Sigmoid colon (tissue), 7 donors: Measurements from ENCODE around the gene IFT43. TPM values are rescaled to one million over a fixed set of nuclear protein-coding genes. Genes with fewer than 3 reads are reported as not detected.

Source experiments
- DNase-seq: peaks from one replicate; pipeline ENCODE4 v3.0.0-alpha.2; 2019
- H3K27ac ChIP-seq, 4 donors: fragments of 200-600 bp; sonication (generic); one replicate each; pipeline ENCODE4 v1.5.1; 2016 to 2019; ENCODE audit warnings: mild to moderate bottlenecking in 1 of 4
- H3K27me3 ChIP-seq, 3 donors: fragments of 200-600 bp; sonication (generic); one replicate each; pipeline ENCODE4 v1.5.1; 2019; ENCODE audit warnings: mild to moderate bottlenecking in 1 of 3
- H3K36me3 ChIP-seq, 4 donors: fragments of 200-600 bp; sonication (generic); one replicate each; pipeline ENCODE4 v1.5.1; 2016 to 2019
- H3K4me1 ChIP-seq, 4 donors: fragments of 200-600 bp; sonication (generic); one replicate each; pipeline ENCODE4 v1.5.1; 2017 to 2019
- H3K4me3 ChIP-seq, 4 donors: fragments of 200-600 bp; sonication (generic); one replicate each; pipeline ENCODE4 v1.5.1; 2017 to 2019; ENCODE audit warnings: mild to moderate bottlenecking in 2 of 4, moderate library complexity in 1 of 4
- H3K9me3 ChIP-seq, 4 donors: fragments of 200-600 bp in 3 of 4; sonication (generic) in 3 of 4; one replicate each; pipeline versions ENCODE4 v1.5.1 to v1.6.1; 2013 to 2019
- EP300 ChIP-seq, 4 donors: sonication (generic); formaldehyde crosslinking; IDR thresholded peaks; one replicate each; pipeline ENCODE4 v1.6.1; 2017; ENCODE audit warnings: antibody characterized with exemption in 4 of 4
- POLR2A ChIP-seq, 2 donors: fragments of 450-650 bp; IDR thresholded peaks; one replicate each; pipeline ENCODE4 v1.6.1; 2016; ENCODE audit warnings: antibody characterized with exemption in 2 of 2, mild to moderate bottlenecking in 2 of 2, moderate library complexity in 2 of 2
- POLR2AphosphoS5 ChIP-seq, 4 donors: sonication (generic); formaldehyde crosslinking; IDR thresholded peaks; one replicate each; pipeline ENCODE4 v1.6.1; 2017; ENCODE audit warnings: antibody characterized with exemption in 4 of 4
- WGBS, 2 donors: extraction: QIAGEN DNeasy Blood & Tissue Kit; methylation state at CpG; one replicate each; pipeline ENCODE4 v1.1.7; 2013; 5-methylcytosine and 5-hydroxymethylcytosine counted together
- intact Hi-C: fragments of 100-400 bp; cut with DNase I; formaldehyde crosslinking; loops from one replicate; pipeline ENCODE4 v1.15.1; 2023
- polyA plus RNA-seq, 3 donors: library from polyadenylated mRNA; stranded (reverse); fragments of 200-250 nt; gene quantifications; one replicate each; pipeline ENCODE4 v1.2.3, GENCODE V29; 2013
- total RNA-seq, 4 donors: library from RNA; depleted of rRNA; stranded (reverse); fragments of >200 nt; gene quantifications; one replicate each; pipeline ENCODE4 v1.1.0, GENCODE V29; 2016
- TF ChIP-seq, protein P1 (sequence below), 4 experiments: fragments of 450-650 bp in 3 of 4; fragments of 200-600 bp in 1 of 4; IDR thresholded peaks; one replicate each; pipeline ENCODE4 v1.5.1; 2016 to 2019; ENCODE audit warnings: antibody characterized with exemption in 4 of 4, mild to moderate bottlenecking in 3 of 4, moderate library complexity in 2 of 4
- donor health status: healthy with polysubstance abuse.
- donor health status: Bipolar disorder and iron deficiency.
- donor health status: healthy.

The IFT43 gene
- total and polyA plus RNA-seq, 7 donors = 31.4 to 63.7 (median 42.8) TPM

DNA sequence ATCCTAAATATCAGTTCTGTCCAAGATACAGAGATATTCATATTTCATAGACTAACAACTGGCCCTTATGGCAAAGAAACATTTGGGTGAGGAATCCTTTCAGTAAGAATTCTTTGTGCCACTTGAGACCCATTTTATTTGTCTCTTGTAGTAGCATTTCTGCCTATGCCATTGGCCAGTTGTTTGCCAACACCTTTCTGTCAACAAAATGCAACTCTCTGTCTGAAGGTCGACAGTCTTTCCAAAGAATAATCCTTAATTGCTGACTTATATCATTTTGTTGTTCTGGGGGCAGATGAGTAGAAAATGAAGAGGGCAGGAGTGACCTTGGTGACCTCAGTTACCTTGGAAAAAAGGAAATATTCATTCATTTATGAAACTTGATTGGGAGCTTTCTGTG lies 10.9 kb downstream of the IFT43 start:
- Histone ChIP-seq H3K27ac (peak overlapping the region in 3 of 4 donors; percentile 83 to 99 (median 85)), H3K27me3 (no peaks in the 10 kb centered on the region), H3K9me3 (no peaks in the 10 kb centered on the region), H3K36me3 (peaks cover 5 to 40% (median 14%) of the 10 kb centered on the region in 4 donors), H3K4me3 (no peak overlapping the region), H3K4me1 (peaks cover 0 to 45% (median 34%) of the 10 kb centered on the region in 4 donors)
- TF ChIP-seq, protein P1, sequence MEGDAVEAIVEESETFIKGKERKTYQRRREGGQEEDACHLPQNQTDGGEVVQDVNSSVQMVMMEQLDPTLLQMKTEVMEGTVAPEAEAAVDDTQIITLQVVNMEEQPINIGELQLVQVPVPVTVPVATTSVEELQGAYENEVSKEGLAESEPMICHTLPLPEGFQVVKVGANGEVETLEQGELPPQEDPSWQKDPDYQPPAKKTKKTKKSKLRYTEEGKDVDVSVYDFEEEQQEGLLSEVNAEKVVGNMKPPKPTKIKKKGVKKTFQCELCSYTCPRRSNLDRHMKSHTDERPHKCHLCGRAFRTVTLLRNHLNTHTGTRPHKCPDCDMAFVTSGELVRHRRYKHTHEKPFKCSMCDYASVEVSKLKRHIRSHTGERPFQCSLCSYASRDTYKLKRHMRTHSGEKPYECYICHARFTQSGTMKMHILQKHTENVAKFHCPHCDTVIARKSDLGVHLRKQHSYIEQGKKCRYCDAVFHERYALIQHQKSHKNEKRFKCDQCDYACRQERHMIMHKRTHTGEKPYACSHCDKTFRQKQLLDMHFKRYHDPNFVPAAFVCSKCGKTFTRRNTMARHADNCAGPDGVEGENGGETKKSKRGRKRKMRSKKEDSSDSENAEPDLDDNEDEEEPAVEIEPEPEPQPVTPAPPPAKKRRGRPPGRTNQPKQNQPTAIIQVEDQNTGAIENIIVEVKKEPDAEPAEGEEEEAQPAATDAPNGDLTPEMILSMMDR (IDR thresholded peaks at IDR 0.05) = no peak
- no peak for TF ChIP-seq EP300 (IDR thresholded peaks at IDR 0.05)
- TF ChIP-seq POLR2A (IDR thresholded peaks at IDR 0.05) = no peak
- no peak for TF ChIP-seq POLR2AphosphoS5 (IDR thresholded peaks at IDR 0.05)
- WGBS, 2 donors = 47 to 68% methylated on average over 1 of the region's 1 CpG
- DNase-seq = no peak
- intact Hi-C loops = no loop called here

DNA sequence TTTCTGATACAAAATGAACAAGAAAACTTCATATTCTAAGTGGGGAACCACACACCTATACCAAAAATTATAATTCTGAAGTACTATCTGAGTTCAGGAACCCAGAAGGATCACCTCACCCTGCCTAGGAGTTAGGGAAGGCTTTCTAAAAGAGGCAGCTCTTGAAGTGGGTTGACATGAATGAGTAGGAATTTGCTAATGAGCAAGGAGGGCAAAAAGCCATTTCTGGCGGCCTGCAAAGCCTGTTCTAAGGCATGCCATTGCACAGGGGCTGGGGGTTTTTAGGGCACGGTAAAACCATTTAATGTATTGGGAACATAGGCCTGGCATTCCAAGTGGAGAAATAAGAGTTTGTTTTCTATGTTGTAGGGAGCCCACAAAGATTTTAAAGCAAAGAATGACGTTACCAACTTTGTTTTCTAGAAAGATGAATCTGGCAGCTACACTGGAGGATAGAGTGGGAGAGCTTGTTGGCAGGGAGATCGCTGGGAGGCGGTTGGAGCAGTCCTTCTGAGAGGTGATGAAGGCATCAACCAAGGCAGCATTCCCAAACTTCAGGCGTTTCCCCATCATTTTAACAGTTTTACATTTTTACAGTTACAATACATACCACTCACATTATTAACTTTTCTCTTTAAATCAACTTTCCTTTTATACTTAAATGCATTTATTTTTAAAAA lies 14.1 kb downstream of the IFT43 start:
- 91 to 93% methylated on average over 6 of the region's 6 CpGs for WGBS, 2 donors
- Histone ChIP-seq H3K27ac (no peak overlapping the region), H3K27me3 (no peaks in the 10 kb centered on the region), H3K9me3 (no peaks in the 10 kb centered on the region), H3K4me1 (peaks cover 0 to 21% (median 17%) of the 10 kb centered on the region in 4 donors), H3K36me3 (peaks cover 8 to 60% (median 30%) of the 10 kb centered on the region in 4 donors), H3K4me3 (no peak overlapping the region)
- no peak for DNase-seq
- intact Hi-C loops = no loop called here
- TF ChIP-seq POLR2A (IDR thresholded peaks at IDR 0.05) (no peak), EP300 (IDR thresholded peaks at IDR 0.05) (no peak), POLR2AphosphoS5 (IDR thresholded peaks at IDR 0.05) (no peak)
- TF ChIP-seq, protein P1 (IDR thresholded peaks at IDR 0.05) = no peak

DNA sequence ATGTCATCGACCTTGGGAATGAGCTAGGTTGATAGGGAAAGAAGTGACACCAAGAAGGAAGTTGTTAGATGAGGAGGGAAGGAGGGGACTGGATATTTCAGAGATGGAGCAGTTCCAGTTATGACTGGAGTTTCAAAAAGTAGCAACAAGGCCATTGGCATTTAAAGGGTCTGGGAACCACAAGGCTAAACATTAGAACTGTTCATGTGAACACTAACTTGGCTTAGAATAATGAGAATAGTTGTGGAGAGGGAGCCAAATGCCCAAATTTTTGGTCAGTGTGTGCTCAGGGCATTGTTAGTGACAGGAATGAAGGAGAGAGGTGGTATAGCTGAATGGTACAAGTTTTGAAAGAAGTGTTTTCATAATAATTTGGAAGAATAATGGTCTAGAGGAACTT lies 16.8 kb downstream of the IFT43 start:
- 92 to 94% methylated on average over 1 of the region's 1 CpG for WGBS, 2 donors
- DNase-seq = no peak
- H3K4me1 ChIP-seq = no peaks in the 10 kb centered on the region
- no peak overlapping the region for H3K27ac ChIP-seq
- H3K9me3 ChIP-seq = no peaks in the 10 kb centered on the region
- H3K36me3 ChIP-seq = peaks cover 8 to 81% (median 39%) of the 10 kb centered on the region in 4 donors
- intact Hi-C loops = no loop called here
- H3K27me3 ChIP-seq = no peaks in the 10 kb centered on the region
- H3K4me3 ChIP-seq = no peak overlapping the region
- no peak for TF ChIP-seq POLR2AphosphoS5 (IDR thresholded peaks at IDR 0.05)
- no peak for TF ChIP-seq EP300 (IDR thresholded peaks at IDR 0.05)

DNA sequence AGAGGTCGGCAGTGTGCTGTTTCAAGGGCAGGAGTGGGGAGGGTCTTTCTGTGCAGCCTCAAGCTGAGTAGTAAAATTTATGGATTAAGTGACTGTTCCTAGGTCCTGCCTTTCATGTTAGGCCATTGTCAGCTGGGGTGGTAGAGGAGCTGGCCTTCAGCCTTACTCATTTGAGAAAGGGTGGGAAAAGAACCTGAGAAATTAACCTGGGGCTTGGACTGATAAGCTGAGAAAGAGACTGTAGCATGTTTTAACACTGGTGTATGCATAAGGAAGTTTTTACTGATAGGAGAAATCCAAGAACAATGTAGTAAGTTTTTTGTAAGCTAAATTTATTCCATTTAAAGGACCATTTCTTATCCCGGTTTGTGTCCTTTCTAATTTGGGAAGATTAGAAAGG lies 20.7 kb downstream of the IFT43 start:
- Histone ChIP-seq H3K36me3 (peaks cover 4 to 58% (median 30%) of the 10 kb centered on the region in 4 donors), H3K9me3 (no peaks in the 10 kb centered on the region), H3K4me3 (no peak overlapping the region), H3K4me1 (no peaks in the 10 kb centered on the region), H3K27ac (no peak overlapping the region), H3K27me3 (no peaks in the 10 kb centered on the region)
- 94% methylated on average over 2 of the region's 2 CpGs for WGBS, 2 donors
- intact Hi-C loops = no loop called here
- TF ChIP-seq EP300 (IDR thresholded peaks at IDR 0.05) (no peak), POLR2AphosphoS5 (IDR thresholded peaks at IDR 0.05) (no peak), POLR2A (IDR thresholded peaks at IDR 0.05) (no peak)
- TF ChIP-seq, protein P1 (IDR thresholded peaks at IDR 0.05) = no peak
- DNase-seq = no peak

DNA sequence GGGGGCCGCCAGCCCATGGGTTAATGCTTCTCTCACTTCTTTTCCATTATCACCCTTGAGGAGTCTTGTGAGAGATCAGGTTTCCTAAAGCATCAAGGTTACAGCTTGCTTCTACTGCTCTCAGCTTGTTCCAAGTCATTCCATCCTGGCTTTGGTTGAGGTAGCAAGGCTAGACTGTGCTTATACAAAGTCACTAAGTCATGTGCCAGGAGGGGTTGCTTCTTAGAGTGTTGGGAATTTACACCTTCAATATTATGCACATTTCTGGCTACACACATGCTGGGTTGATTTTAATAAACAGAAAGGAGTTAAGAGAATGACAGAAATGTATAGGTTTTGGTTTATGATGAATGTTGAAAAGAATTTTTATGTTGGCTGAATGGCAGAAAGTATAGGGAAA lies 21.8 kb downstream of the IFT43 start:
- H3K4me1 ChIP-seq = peaks cover 0 to 11% (median 10%) of the 10 kb centered on the region in 4 donors
- peaks cover 0 to 46% (median 24%) of the 10 kb centered on the region in 4 donors for H3K36me3 ChIP-seq
- DNase-seq = no peak
- no peak overlapping the region for H3K27ac ChIP-seq
- 94 to 95% methylated on average over 1 of the region's 1 CpG for WGBS, 2 donors
- no peaks in the 10 kb centered on the region for H3K9me3 ChIP-seq
- TF ChIP-seq POLR2A (IDR thresholded peaks at IDR 0.05) = no peak
- no peak for TF ChIP-seq EP300 (IDR thresholded peaks at IDR 0.05)
- TF ChIP-seq POLR2AphosphoS5 (IDR thresholded peaks at IDR 0.05) = no peak
- TF ChIP-seq, protein P1 (IDR thresholded peaks at IDR 0.05) = no peak
- no peak overlapping the region for H3K4me3 ChIP-seq
- no peaks in the 10 kb centered on the region for H3K27me3 ChIP-seq
- intact Hi-C loops = no loop called here
